ENCODE results near the gene TFE3. TPM values are rescaled to one million over a fixed set of nuclear protein-coding genes. Genes with fewer than 3 reads are reported as not detected.

TFE3 gene
- polyA plus RNA-seq, 1 donor (not counting 4 experiments of a cell fraction or from before 2014, with no cell fraction given), result 13.2 TPM

- Histone ChIP-seq H3K4me2 (ENCODE audit: control insufficient read depth, extremely low read depth, insufficient read depth, low read depth, low read length) (no peak overlapping the region), H3K36me3 (ENCODE audit: control insufficient read depth in 2 of 2, extremely low read depth in 1 of 2, insufficient read depth in 2 of 2, low read length in 2 of 2) (no peaks in the 10 kb centered on the region), H3K9me1 (ENCODE audit: control insufficient read depth, extremely low read depth, insufficient read depth, low read length) (no peaks in the 10 kb centered on the region), H2AFZ (ENCODE audit: control insufficient read depth, low read length) (no peak overlapping the region), H3K4me3 (ENCODE audit: control insufficient read depth in 2 of 3, extremely low read depth in 1 of 3, insufficient read depth in 2 of 3, low read depth in 1 of 3, low read length in 3 of 3) (no peak overlapping the region), H3K79me2 (ENCODE audit: control insufficient read depth, insufficient read depth, low read length) (no peaks in the 10 kb centered on the region), H4K20me1 (ENCODE audit: control insufficient read depth, extremely low read depth, insufficient read depth, low read length) (no peaks in the 10 kb centered on the region), H3K27me3 (ENCODE audit: control insufficient read depth, extremely low read depth, insufficient read depth, low read length) (no peaks in the 10 kb centered on the region), H3K27ac (ENCODE audit: control insufficient read depth, insufficient read depth, low read length) (no peak overlapping the region), H3K4me1 (ENCODE audit: control insufficient read depth, extremely low read depth, insufficient read depth, low read length) (peaks cover under 1% of the 10 kb centered on the region), H3K9ac (ENCODE audit: control insufficient read depth, extremely low read depth, insufficient read depth, low read length) (no peak overlapping the region), H3K9me3 (ENCODE audit: control insufficient read depth, low read depth, low read length) (no peaks in the 10 kb centered on the region)
- TF ChIP-seq EZH2 (IDR thresholded peaks at IDR 0.05; ENCODE audit: low read length), result no peak
- no peak for TF ChIP-seq CTCF (optimal IDR thresholded peaks at IDR 0.05 in 1 of 3, IDR thresholded peaks at IDR 0.05 in 1 of 3, conservative IDR thresholded peaks at IDR 0.05 in 1 of 3; ENCODE audit: extremely low read depth in 1 of 3, insufficient read depth in 2 of 3, low read length in 3 of 3)
- DNase-seq (ENCODE audit: low read depth, low spot score) (no peak), FAIRE-seq (no peak)
- dilution Hi-C loops (cut with MboI; ENCODE audit: extremely low pct_ligation_motif_present, low sequenced_read_pairs), result no loop called here
These were observed 34.8 kb upstream of the TFE3 start for GRCh38 chrX:49077941-49078340.

- FAIRE-seq (no peak), DNase-seq (ENCODE audit: low read depth, low spot score) (no peak)
- H3K4me3 ChIP-seq (ENCODE audit: control insufficient read depth in 2 of 3, extremely low read depth in 1 of 3, insufficient read depth in 2 of 3, low read depth in 1 of 3, low read length in 3 of 3), result no peak overlapping the region
- H3K9ac ChIP-seq (ENCODE audit: control insufficient read depth, extremely low read depth, insufficient read depth, low read length), result no peak overlapping the region
- H3K4me2 ChIP-seq (ENCODE audit: control insufficient read depth, extremely low read depth, insufficient read depth, low read depth, low read length), result no peak overlapping the region
- no peak overlapping the region for H3K27ac ChIP-seq (ENCODE audit: control insufficient read depth, insufficient read depth, low read length)
- peaks cover 2% of the 10 kb centered on the region for H3K4me1 ChIP-seq (ENCODE audit: control insufficient read depth, extremely low read depth, insufficient read depth, low read length)
- no peaks in the 10 kb centered on the region for H3K9me3 ChIP-seq (ENCODE audit: control insufficient read depth, low read depth, low read length)
- H3K9me1 ChIP-seq (ENCODE audit: control insufficient read depth, extremely low read depth, insufficient read depth, low read length), result no peaks in the 10 kb centered on the region
- dilution Hi-C loops (cut with MboI; ENCODE audit: extremely low pct_ligation_motif_present, low sequenced_read_pairs), result no loop called here
- no peak overlapping the region for H2AFZ ChIP-seq (ENCODE audit: control insufficient read depth, low read length)
- H3K36me3 ChIP-seq (ENCODE audit: control insufficient read depth in 2 of 2, extremely low read depth in 1 of 2, insufficient read depth in 2 of 2, low read length in 2 of 2), result no peaks in the 10 kb centered on the region
- H3K79me2 ChIP-seq (ENCODE audit: control insufficient read depth, insufficient read depth, low read length), result no peaks in the 10 kb centered on the region
- H4K20me1 ChIP-seq (ENCODE audit: control insufficient read depth, extremely low read depth, insufficient read depth, low read length), result no peaks in the 10 kb centered on the region
- no peaks in the 10 kb centered on the region for H3K27me3 ChIP-seq (ENCODE audit: control insufficient read depth, extremely low read depth, insufficient read depth, low read length)
- TF ChIP-seq EZH2 (IDR thresholded peaks at IDR 0.05; ENCODE audit: low read length) (no peak), CTCF (optimal IDR thresholded peaks at IDR 0.05 in 1 of 3, IDR thresholded peaks at IDR 0.05 in 1 of 3, conservative IDR thresholded peaks at IDR 0.05 in 1 of 3; ENCODE audit: extremely low read depth in 1 of 3, insufficient read depth in 2 of 3, low read length in 3 of 3) (no peak)
These were observed 32.2 kb upstream of the TFE3 start for GRCh38 chrX:49075347-49075746.
